Stimulated activated CD8-positive, alpha-beta memory T cell treated with anti-CD3 and anti-CD28 coated beads, Interleukin-7, amount 100 ng/mL, for 4 hours (primary cell): Measurements from ENCODE around the gene GRM5.

Experiments used
- DNase-seq, 2 donors: peaks; one replicate each; pipeline ENCODE4 v3.0.0-alpha.2; 2020; ENCODE audit warnings: low read depth in 2 of 2

The GRM5 gene

DNA sequence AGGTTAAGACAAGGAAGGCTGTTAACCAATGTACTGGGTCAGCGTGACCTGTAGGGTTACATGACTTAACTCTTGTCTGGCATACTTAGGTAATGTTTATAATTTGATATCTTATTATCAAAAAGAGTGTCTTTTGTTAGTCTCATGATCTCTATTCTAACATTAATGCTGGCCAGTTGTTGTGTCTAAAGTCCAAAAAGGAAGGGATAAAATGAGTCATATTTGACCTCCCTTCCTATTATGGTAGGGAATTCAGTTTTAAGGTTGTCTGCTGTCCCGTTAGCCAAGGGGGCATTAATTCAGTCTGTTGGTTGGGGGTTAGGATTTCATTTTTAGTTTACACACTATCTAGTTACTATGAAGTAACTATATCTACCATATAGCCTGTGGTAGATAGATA is 364.0 kb downstream of the GRM5 start:
- no peak for DNase-seq

DNA sequence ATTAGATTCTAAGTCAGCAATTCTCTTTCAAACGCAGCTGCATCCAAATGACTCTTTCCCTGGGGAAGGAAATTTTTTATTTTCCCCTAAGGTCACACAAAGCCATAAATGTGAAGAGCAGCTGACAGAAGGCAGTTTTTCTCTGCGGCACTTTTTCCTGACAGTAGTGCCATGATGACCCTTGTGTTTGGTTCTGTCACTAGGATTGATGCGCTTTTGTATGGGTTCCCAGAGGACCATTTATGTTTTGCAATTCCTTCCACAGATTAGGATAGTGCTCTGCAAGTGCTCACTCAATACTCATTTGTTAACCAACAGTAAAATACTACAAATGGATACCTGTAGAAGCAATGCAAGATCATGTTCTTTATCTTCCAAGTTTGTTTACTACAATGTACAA is 368.6 kb downstream of the GRM5 start:
- DNase-seq: no peak

DNA sequence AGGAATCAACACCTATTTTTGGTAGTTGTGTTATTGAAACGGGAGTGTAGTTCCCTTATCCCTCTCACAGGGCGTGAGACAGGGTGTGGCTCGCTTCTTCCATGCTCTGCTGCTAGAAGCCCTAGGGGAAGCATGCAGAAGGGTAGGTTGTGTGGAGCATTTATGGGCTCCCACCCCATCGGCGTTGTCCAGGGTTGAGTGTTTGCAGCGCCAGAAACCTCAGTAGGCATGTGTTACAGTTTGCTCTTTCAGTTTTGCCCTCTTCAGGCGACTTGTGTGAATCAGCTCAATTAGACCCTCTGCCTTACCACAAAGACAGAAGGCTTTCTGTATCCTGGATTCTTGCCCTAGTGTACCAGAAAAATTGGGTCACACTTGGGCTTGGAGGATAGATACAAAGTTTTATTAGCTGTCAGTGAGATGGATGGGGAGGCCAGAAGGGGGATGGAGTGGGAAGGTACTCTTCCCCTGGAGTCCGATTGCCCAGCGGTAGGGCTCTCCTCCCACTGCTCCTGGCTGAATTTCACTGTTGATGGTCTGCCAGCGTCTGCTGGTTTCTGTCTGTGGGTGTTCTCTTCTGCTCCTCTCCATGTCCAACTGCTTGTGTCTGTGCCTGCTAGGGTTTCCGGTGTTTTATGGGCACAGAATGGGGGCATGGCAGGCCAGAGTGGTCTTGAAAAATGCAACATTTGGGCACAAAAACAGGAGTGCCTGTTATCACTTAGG is 369.9 kb downstream of the GRM5 start:
- DNase-seq: no peak

DNA sequence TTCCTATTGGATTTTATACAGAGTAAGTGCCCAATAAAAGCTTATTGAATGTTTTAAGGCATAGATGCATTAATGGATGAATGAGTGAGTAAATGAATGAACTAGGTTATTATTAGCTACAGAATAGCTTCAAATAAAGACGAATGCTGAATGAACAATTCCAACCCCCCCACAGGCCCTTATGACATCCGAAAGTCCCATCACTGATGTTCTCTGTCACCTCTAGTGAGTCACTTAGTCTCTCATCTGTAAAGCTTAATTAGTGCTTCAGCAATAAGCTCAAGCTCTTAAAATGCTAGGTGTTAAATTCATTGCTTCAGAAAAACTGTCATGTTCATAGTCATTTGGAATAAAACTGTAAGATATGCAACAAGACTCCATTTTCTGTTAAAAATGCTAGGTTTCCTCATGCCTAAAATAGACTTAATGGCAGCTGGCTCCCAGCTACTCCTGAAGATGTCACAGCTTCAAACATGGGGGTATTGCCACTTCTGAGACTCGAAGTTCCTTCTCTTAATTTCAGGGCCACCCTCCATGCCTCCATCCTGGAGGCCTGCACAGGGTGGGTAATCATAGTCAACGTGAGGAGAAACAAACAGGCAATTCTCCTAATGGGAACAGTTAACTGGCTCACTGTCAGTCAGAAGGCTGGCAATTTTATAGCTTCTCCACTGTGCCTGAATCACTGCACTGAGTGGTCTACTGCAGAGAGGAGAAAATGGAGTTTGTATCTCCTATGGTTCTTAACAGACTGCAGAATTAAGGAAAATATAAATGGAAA is 373.3 kb downstream of the GRM5 start:
- DNase-seq: no peak

DNA sequence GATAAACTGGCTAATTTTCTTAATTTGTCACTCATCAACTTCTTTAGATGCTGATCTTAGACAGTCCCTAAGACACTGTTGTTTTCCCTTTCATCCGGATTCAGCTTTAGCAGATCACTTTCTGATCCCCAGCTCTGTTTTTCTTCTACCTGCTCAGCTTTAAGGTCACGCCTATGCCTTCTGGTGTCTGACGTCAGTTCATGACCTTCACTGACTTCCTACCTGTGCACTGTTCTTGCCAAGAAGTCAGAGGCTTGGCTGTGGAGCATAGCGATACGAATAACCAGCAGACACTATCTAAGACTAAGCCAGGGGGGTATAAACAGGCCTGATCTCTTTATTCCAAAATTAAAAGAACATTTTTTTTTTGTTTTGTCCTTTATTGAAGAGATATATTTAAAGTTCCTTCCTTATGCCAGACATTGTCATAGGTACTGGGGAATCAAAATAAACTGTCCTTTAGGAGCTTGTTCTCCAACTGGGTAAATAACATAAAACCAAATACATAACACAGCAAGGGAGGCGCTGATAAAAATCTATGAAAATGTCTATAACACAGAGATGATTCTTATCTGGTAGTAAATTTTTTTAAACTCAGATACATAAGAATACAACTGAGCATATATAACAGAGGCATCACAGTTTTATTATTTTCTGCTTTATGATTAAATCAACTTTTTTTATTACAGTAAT is 376.1 kb downstream of the GRM5 start:
- no peak for DNase-seq

DNA sequence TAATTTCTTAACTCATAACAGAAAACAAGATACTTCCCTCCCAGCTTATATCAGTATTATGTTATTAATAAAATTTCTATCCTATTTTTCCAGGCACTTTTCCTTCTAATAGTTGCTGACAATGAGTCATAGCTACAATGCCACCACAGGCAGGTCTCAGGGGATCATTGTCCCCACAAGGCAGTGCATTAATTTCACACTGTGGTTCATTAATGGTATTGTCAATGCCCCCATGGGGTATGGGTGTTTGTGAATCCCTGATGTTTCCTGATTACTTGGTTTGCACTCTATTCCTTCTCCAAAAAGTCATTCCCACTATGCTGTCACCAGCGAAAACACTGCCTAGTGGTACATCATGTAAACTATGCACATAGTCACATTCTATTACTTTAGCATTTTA is 382.8 kb downstream of the GRM5 start:
- DNase-seq: no peak

DNA sequence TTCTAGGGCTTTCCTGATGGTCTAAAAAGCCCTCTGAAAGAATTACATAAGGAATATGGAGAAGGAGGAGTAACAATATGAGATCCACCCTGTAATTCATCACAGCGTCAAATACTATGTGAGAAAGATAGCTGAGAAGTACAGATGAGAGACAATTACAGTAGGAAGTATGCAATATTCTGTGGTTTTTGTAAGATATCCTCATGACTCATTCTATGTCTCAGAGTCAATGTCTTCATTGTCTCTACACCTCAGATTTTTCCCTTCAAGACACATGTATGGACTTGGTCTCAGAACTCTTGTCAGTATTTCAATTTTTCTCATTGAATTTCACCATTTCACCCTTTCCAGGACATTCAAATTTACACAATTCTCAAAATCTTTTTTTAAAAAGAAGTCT is 385.0 kb downstream of the GRM5 start:
- no peak for DNase-seq

DNA sequence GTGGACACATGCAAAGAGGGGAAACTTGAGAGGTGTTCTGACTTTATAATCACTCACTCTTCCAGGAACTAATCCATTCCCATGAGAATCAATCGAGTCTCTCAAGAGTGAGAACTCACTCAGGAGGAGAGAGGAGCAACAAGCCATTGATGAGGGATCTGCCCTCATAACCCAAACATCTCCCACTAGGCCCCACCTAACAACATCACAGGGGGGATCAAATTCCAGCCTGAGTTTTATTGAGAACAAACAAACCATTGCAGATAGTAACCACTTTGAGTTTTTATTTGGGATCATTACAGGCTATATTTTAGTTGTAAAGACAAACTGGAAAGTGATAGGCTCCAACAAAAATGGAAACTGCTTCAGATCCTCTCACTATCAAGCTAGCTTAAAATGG is 399.4 kb downstream of the GRM5 start:
- DNase-seq: no peak

DNA sequence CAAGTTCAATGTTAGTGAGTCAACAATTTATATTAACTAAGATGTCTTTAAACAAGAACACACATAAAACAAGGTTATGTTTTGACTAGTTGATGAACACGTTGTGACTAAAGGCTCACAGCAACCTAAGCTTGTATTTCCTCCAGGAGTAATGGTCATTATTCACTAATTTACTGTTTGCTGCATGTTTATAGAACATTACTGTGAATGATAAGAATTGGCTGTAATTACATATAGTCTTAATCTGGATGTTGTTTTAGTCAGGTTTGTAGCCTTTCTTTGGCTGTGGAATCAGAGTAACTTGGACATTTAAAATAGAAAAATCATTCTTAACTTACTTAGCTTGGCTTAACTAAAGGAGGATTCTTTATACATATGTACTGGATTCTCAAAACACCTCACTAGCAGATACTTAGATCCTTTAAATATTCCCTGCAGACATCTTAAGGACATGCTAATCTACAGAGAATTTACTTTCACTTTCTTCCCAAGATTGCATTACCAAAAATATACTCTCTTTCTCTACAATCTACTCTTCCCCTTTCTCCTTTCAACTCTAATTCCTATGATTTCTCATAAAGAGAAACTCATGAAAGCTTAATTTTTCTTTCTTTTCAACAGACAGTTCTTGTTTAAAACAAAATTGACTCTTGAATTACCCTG is 408.6 kb downstream of the GRM5 start:
- DNase-seq: no peak

DNA sequence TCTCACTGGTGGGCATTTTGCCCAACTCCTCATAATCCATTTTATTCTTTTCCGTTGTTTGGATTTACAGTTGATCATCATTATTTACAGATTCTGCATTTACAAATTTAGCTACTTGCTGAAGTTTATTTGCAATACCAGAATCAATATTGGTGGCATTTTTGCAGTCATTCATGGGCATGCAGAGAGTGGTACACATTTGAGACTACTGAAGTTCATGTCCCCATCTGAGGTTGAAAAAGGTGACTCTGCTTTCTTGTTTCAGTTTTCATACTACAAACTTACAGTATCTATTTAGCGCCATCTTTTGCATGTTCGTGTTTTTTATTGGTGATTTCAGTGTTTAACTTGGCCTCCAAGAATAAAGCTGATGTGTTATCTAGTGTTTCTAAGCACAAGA is 409.5 kb downstream of the GRM5 start:
- no peak for DNase-seq

DNA sequence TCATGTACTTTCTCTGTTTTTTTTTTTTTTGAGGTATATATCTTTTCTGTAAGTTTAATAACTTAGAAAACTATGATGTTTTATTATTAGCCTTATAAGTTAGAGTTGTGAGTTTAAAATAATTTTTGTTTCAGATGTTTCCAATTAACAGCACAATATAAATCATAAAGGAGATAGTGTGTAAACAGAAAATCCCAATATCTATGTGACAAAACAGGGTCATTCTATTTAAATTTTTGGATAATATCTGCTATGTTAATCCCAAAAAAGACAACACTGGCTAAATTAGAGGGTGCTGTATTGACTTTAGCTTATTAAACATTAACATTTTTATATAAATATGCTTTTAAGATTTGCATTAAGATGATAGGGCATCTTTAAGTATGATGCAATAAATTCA is 410.1 kb downstream of the GRM5 start:
- DNase-seq: no peak

DNA sequence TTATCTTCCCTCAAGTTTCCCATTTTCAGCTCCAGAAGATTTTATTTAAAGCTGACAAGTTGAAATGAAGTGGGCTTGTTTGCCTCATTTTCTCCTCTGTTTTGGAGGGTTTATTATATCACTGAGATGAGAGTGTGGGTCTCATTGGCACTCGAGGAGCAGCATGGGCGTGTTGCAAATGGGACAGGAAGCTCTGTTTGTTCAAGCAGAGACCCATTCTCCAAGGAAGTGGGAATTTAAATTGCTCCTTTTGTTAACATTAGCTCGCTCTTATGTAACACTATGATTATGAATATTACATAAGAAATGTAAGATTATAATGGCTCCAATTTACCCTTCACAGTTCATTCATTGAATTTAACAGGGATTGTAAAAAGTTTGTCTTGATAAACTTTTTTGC is 410.6 kb downstream of the GRM5 start:
- DNase-seq: no peak

DNA sequence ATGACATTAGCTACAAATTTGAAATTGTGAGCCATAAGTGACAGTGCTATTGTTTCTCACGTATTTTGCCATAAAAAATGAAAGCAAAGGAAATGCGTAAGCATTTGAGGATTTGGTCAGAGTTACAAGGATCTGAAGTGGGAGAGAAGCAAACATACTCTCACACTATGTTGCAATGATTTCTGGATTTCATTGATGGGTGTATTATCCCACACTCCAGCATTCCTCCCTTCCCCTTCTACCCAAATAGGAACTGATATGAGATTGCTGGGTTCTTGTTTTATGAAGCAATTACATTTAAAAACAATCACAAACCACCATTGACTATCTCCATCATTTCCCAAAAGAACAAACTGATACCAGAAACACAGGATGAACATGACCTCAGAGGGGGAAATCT is 414.2 kb downstream of the GRM5 start:
- DNase-seq: no peak

DNA sequence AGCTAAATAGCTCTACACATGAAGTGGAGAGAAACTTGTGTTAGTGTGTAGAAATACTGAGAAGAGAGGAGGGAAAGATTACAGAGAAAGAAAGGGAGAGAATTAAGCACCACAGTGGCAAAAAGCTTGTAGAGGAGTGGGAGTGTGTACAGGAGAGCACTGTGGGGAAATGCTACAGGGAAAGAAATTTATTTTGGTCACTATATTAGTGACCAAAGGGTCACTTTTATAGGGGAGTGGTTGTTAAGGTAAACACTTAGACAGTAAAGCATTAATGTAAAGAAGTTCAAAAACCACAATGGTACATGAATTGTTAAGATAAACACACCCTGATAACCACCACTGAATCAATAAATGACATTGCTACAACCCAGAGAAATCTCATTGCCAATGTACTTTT is 421.1 kb downstream of the GRM5 start:
- DNase-seq: no peak

DNA sequence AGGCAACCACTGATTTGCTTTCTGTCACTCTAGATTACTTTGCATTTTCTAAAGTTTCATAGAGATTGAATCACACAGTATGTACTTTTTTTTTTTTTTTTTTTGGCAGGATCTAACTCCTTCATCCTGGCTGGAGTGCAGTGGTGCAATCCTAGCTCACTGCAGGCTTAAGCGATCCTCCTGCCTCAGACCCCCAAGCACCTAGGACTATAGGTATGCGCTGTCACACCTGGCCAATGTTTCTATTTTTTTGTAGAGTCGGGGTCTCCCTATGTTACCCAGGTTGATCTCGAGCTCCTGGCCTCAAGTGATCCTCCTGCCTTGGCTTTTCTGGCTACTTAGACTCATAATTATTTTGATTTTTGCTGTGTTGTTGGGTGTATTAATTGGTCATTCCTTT is 433.6 kb downstream of the GRM5 start:
- DNase-seq: no peak

DNA sequence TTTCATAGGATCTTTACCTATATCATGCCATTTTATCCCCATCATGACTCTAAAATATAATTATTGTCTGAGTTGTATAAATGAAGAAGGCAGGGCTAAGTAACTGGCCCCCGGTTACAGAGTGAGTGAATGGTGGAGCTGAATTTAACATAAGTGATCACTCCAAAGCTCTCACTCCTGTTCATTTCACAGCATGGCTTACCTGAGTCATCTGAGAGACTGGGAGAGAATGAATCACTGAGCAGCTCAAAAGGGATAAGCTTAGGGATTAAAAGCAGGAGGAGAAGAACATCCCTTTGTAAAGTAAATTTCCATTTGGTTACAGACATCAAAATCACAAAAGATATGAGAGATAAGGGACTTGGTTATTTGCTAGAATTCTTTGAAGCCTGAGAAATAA is 434.3 kb downstream of the GRM5 start:
- no peak for DNase-seq

DNA sequence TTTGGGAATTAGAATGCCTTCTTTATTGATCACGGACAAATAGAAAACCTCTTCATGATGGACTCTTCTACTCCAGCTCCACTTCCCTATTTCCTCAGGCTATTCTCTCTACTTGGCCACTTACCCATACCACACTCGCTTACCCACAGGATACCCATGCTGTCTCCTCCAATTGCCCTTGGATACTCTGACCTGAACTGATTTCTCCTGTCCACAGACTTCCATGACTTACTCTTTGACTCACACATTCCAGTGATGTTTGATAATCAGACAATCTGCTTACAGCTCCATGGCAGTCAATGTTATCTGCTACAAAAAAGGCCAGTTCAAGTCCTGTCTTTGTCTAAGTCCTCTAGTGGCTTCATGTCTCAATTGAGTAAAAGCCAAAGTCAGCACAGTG is 436.3 kb downstream of the GRM5 start:
- no peak for DNase-seq

DNA sequence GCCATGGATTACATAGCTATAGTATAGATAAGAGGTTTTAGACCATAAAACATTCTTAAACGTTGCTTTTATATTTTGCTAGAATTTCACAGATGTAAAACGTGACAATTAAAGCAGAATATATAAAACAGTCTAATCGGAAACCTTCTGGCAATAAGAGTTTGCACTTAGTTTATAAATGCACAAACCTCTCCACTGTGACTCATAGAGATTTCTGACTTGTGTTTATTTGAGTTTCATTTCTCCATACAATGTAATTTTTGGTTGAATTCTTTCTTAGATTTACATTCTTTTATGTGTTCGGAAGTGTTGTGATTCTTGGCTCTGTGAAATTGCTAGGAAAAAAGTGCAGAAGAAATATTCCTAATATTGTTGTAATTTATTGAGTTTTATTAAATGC is 439.6 kb downstream of the GRM5 start:
- DNase-seq: no peak

DNA sequence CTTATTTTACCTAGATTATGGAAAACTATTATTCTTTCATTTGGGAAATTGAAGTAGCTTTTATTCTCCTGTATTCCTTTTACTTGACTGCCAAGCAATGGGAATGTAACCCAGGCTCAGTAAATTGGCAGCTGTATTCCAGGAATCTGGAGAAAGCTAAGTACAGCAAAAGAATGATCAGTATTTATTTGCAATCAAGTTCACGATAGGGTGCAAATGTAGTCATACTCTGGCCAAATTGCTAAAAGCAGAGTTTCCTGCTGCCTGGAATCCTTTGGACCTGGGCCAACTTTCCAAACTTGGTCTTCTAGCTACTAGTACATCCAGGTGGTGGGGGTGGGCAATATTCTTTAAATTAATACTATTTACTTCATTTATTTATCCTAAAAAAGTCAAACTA is 442.3 kb downstream of the GRM5 start:
- DNase-seq: no peak

DNA sequence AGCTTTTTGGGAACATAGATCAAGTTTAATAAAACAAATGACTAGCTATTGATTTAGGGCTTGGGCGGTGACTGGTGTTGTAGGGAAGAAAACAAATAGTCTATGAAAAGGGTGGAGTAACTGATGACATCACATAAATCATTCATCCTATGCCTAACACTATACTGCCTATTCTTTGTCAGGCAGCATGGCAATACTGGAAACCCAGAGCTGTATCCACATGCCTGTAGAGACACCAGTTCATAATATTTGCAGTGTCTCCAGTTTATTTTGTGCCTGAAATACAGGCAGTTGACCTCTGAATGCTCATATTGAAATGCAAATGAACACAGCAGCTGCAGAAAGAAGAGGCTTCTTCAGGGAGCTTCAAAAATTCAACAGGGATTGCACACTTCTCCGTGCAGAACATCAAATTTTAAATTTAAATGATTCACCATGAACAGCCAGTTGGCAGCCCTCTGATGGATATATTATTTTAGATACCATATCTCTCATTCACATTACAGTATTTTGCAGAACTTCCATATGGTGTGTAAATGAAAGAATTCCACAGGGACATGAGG is 445.1 kb downstream of the GRM5 start:
- DNase-seq: no peak

DNA sequence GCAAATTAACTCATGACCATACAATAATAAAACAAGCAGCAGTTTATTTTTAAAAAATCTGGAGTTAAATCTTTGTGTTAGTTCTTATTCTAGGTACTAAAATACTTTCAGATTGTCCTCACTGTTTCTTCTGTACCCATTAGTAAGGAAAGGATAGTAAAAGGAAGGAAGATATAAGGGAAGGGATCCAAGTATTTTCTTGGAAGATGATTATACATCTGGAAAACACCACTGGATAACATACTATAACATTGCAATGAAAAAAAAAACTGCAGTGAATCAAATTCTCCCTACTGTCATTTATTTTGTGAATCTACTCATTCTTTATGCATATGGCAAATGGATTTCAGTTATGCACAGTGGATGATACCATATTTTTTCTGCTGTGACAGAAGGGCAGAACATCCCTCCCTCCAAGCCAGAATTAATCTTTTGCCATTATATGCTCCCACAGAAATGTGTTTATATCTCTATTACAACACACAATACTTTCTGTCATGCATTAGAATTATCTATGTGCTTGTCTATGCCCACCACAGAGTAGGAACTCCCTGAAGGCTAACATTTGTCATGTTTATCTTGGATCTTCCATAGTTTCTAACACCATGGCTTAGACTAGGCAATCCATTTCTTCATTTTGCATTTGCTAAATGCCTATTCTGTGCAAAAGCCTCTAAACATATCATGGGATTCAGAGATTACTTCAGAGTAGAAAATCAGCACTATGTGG is 446.0 kb downstream of the GRM5 start:
- DNase-seq: no peak

DNA sequence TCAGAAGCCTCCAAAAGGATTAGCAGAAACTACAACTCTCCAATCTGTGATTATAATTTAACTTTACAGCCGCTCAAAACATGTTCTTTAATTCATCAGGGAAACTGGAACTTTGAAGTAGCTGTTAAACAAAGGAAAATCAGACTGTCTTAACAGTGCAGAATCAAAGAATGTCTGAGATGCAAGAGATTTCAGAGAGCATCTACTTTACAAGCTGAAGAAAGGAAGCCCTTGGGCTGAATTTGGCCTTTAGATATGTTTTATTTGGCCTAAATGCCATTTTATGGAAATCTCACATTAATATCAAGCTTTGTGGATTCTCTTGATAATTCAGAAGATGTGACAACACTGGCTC is 446.7 kb downstream of the GRM5 start:
- no peak for DNase-seq
